T-cell (primary cell): ENCODE measurements around the gene MYRIP. TPM values are rescaled to one million over a fixed set of nuclear protein-coding genes. Genes with fewer than 3 reads are reported as not detected.

ENCODE experiments used
- ATAC-seq, 4 experiments: fragments of 200-7000 bp in 3 of 4; fragments of 150-1000 bp in 1 of 4; cut with Tn5 transposase; replicated peaks in 1 of 4; 1 replicate in 3 of 4; 2 replicates in 1 of 4; pipeline ENCODE4 v1.10.0; 2021; ENCODE audit warnings: moderate library complexity in 3 of 4, mild to moderate bottlenecking in 2 of 4, moderate number of reproducible peaks in 1 of 4
- CTCF ChIA-PET, 2 donors: fragments of 300-600 bp; sonication (Branson Sonifier 250); formaldehyde crosslinking; loops; one replicate each; lab custom pipeline; 2022; ENCODE audit warnings: antibody characterized with exemption in 2 of 2; lab: Charles Lee
- POLR2A ChIA-PET, 2 donors: fragments of 300-600 bp; sonication (Branson Sonifier 250); formaldehyde crosslinking; loops; one replicate each; lab custom pipeline; 2022; ENCODE audit warnings: antibody characterized with exemption in 2 of 2; lab: Charles Lee
- DNase-seq, 35 experiments: peaks; one replicate each; pipeline versions ENCODE4 v3.0.0 to v3.0.0-alpha.2; 2013 to 2023
- H3K27ac ChIP-seq: one replicate; pipeline ENCODE4 v1.5.1; 2013; ENCODE audit warnings: low read length
- H3K27me3 ChIP-seq, 2 experiments: replicated peaks in 1 of 2; 1 replicate in 1 of 2; 2 replicates in 1 of 2; pipeline versions ENCODE4 v1.6.1 to v1.7.0; 2013; ENCODE audit warnings: low read length in 1 of 2, mixed read lengths in 1 of 2; ENCODE audit not compliant: control insufficient read depth in 2 of 2, insufficient read depth in 2 of 2; ENCODE audit errors: extremely low read depth in 1 of 2
- H3K36me3 ChIP-seq, 2 donors: 1 replicate in 1 of 2; 2 replicates in 1 of 2; pipeline versions ENCODE4 v1.6.1 to v1.7.0; 2013; ENCODE audit warnings: low read length in 1 of 2; ENCODE audit not compliant: control insufficient read depth in 2 of 2, insufficient read depth in 1 of 2; ENCODE audit errors: extremely low read depth in 1 of 2
- H3K4me1 ChIP-seq, 2 experiments: 1 replicate in 1 of 2; 2 replicates in 1 of 2; pipeline versions ENCODE4 v1.6.1 to v1.7.0; 2013; ENCODE audit warnings: low read length in 2 of 2, mixed read lengths in 1 of 2; ENCODE audit not compliant: insufficient read depth in 2 of 2, control insufficient read depth in 1 of 2; ENCODE audit errors: extremely low read depth in 1 of 2
- H3K4me3 ChIP-seq, 2 donors: 1 replicate in 1 of 2; 2 replicates in 1 of 2; pipeline versions ENCODE4 v1.5.1 to v1.7.0; 2013; ENCODE audit warnings: mild to moderate bottlenecking in 2 of 2, low read length in 1 of 2, moderate library complexity in 1 of 2; ENCODE audit not compliant: control insufficient read depth in 1 of 2; ENCODE audit errors: extremely low read depth in 1 of 2
- H3K9me3 ChIP-seq: 2 replicates; pipeline ENCODE4 v1.7.0; 2013
- H3K27ac Mint-ChIP-seq, 2 donors: one replicate each; pipeline ENCODE4 v1.8.0; 2020 to 2021; ENCODE audit warnings: mild to moderate bottlenecking in 2 of 2, mixed read lengths in 2 of 2
- H3K27me3 Mint-ChIP-seq, 2 donors: one replicate each; pipeline ENCODE4 v1.8.0; 2021 to 2022; ENCODE audit warnings: mixed read lengths in 2 of 2
- H3K36me3 Mint-ChIP-seq: one replicate; pipeline ENCODE4 v1.8.0; 2021; ENCODE audit warnings: mixed read lengths
- H3K4me1 Mint-ChIP-seq, 3 donors: one replicate each; pipeline ENCODE4 v1.8.0; 2020 to 2022; ENCODE audit warnings: mixed read lengths in 3 of 3, mild to moderate bottlenecking in 1 of 3
- H3K4me3 Mint-ChIP-seq, 3 donors: one replicate each; pipeline ENCODE4 v1.8.0; 2020 to 2022; ENCODE audit warnings: mild to moderate bottlenecking in 3 of 3, mixed read lengths in 3 of 3, moderate library complexity in 3 of 3
- H3K9me3 Mint-ChIP-seq, 3 donors: one replicate each; pipeline ENCODE4 v1.8.0; 2020 to 2022; ENCODE audit warnings: mixed read lengths in 3 of 3
- WGBS: methylation state at CpG from one replicate; pipeline ENCODE4 v1.1.5; 2013; ENCODE audit warnings: missing lambda C conversion rate; ENCODE audit not compliant: insufficient coverage; 5-methylcytosine and 5-hydroxymethylcytosine counted together
- total RNA-seq, 35 experiments: library from RNA in 6 of 35; stranded (reverse) in 6 of 35; fragments of 120-200 nt in 1 of 35; gene quantifications; one replicate each; pipeline versions ENCODE4 v1.2.1 to v1.2.4 and lab custom pipeline; 2013 to 2026

MYRIP gene
- total RNA-seq, 5 donors from 2014 or later (not counting 1 experiment from before 2014, with no cell fraction given) = not detected

DNA sequence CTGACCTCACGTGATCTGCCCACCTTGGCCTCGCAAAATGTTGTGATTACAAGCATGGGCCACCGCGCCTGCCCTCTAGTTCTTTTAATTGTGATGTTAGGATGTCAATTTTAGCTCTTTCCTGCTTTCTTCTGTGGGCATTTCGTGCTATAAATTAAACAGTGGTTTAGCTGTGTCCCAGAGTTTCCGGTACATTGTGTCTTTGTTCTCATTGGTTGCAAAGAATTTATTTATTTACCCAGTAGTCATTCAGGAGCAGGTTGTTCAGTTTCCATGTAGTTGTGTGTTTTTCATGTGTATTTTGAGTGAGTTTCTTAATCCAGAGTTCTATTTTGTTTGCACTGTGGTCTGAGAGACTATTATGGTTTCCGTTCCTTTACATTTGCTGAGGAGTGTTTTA lies 30.1 kb downstream of the MYRIP start:
- H3K36me3 ChIP-seq = no peaks in the 10 kb centered on the region
- ATAC-seq (no peak), DNase-seq (no peak)
- ChIA-PET CTCF (no interaction called here), POLR2A (no interaction called here)
- H3K4me1 Mint-ChIP-seq = no peaks in the 10 kb centered on the region
- no peak overlapping the region for H3K4me3 ChIP-seq
- H3K27me3 Mint-ChIP-seq = peaks cover 2 to 6% of the 10 kb centered on the region in 2 donors
- H3K36me3 Mint-ChIP-seq = no peaks in the 10 kb centered on the region
- peaks cover 0 to 12% (median 6%) of the 10 kb centered on the region in 3 donors for H3K9me3 Mint-ChIP-seq
- H3K27me3 ChIP-seq = peaks cover 0 to 7% of the 10 kb centered on the region in 2 experiments
- no peak overlapping the region for H3K27ac Mint-ChIP-seq
- 60% methylated on average over 2 of the region's 7 CpGs for WGBS
- no peak overlapping the region for H3K4me3 Mint-ChIP-seq
- no peaks in the 10 kb centered on the region for H3K9me3 ChIP-seq
- H3K27ac ChIP-seq = no peak overlapping the region
- no peaks in the 10 kb centered on the region for H3K4me1 ChIP-seq

GRCh38 chr3:39843440-39843839 lies 34.0 kb downstream of the MYRIP start:
- ChIA-PET POLR2A (no interaction called here), CTCF (interaction anchor here in 1 of 2 donors (0.6 kb wide), 1 partner anchor 54 kb away, joined by 4 read pairs; no protein-coding TSS in a partner anchor)
- H3K36me3 ChIP-seq = no peaks in the 10 kb centered on the region
- H3K27me3 ChIP-seq = peaks cover 0 to 7% of the 10 kb centered on the region in 2 experiments
- Mint-ChIP-seq H3K4me3 (no peak overlapping the region), H3K9me3 (no peaks in the 10 kb centered on the region), H3K36me3 (no peaks in the 10 kb centered on the region), H3K27me3 (peaks cover 2 to 10% of the 10 kb centered on the region in 2 donors), H3K4me1 (no peaks in the 10 kb centered on the region), H3K27ac (no peak overlapping the region)
- H3K4me3 ChIP-seq = no peak overlapping the region
- DNase-seq (no peak), ATAC-seq (no peak)
- no peaks in the 10 kb centered on the region for H3K4me1 ChIP-seq
- no peaks in the 10 kb centered on the region for H3K9me3 ChIP-seq
- no peak overlapping the region for H3K27ac ChIP-seq
- WGBS = no CpG with 5 or more reads among the region's 1 CpG

- no peaks in the 10 kb centered on the region for H3K4me1 Mint-ChIP-seq
- peaks cover 0 to 17% of the 10 kb centered on the region in 2 donors for H3K27me3 Mint-ChIP-seq
- POLR2A ChIA-PET = no interaction called here
These were observed 39.0 kb downstream of the MYRIP start for GRCh38 chr3:39848365-39848764.

GRCh38 chr3:39849992-39850715 lies 40.7 kb downstream of the MYRIP start:
- no peaks in the 10 kb centered on the region for H3K4me1 Mint-ChIP-seq
- POLR2A ChIA-PET = no interaction called here
- H3K4me3 ChIP-seq = no peak overlapping the region
- CTCF ChIA-PET = no interaction called here
- H3K27me3 ChIP-seq = no peaks in the 10 kb centered on the region
- no peak for DNase-seq
- no peaks in the 10 kb centered on the region for H3K9me3 ChIP-seq
- H3K4me3 Mint-ChIP-seq = no peak overlapping the region
- no peak overlapping the region for H3K27ac Mint-ChIP-seq
- no peak overlapping the region for H3K27ac ChIP-seq
- H3K27me3 Mint-ChIP-seq = peaks cover 0 to 18% of the 10 kb centered on the region in 2 donors
- ATAC-seq = no peak
- WGBS = 14% methylated on average over 2 of the region's 3 CpGs
- H3K4me1 ChIP-seq = no peaks in the 10 kb centered on the region
- no peaks in the 10 kb centered on the region for H3K9me3 Mint-ChIP-seq
- H3K36me3 ChIP-seq = no peaks in the 10 kb centered on the region
- no peaks in the 10 kb centered on the region for H3K36me3 Mint-ChIP-seq

More at GRCh38 chr3:39848365-39848764, 39.0 kb downstream of the MYRIP start:
- no peaks in the 10 kb centered on the region for H3K4me1 ChIP-seq
- H3K36me3 ChIP-seq = no peaks in the 10 kb centered on the region
- no peak for DNase-seq
- no peak overlapping the region for H3K4me3 ChIP-seq
- ATAC-seq = no peak
- CTCF ChIA-PET = no interaction called here
- Mint-ChIP-seq H3K9me3 (no peaks in the 10 kb centered on the region), H3K36me3 (no peaks in the 10 kb centered on the region), H3K4me3 (no peak overlapping the region), H3K27ac (no peak overlapping the region)
- H3K9me3 ChIP-seq = no peaks in the 10 kb centered on the region
- H3K27me3 ChIP-seq = no peaks in the 10 kb centered on the region
- H3K27ac ChIP-seq = no peak overlapping the region

DNA sequence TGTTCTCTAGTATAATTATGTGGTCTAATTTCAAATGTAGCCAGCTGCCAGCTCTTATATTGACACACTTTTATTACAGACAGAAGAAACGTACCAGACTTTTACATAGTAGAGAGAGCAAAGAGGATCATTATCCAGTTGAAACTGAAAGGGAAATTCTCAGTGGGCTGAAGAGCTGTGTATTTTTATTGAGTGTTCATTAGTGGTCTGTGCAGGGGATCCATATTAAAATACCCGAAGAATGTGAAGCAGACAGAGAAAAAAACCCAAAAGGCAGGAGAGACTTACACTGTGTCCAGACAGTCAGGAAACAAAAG lies 41.3 kb downstream of the MYRIP start:
- H3K27ac Mint-ChIP-seq = no peak overlapping the region

DNA sequence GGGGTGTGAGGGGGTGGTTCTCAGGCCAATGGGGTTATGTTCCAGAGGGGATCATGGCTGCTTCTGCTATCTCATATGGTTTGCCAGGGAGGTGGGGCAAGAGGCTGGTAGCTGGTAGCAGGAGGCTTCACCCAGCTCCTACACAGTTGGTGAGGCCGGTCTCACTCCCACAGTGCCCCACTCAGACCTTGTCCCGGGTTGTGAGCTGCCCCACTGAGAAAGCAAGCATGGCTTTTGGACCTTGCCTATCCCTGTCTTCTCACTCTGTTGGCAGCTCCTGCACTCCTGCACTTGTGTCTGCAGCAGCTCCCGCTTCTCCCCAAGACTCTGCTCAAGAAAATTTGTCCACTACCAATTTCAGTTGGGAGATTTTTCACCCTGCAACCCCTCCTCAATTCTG lies 46.1 kb downstream of the MYRIP start:
- H3K9me3 Mint-ChIP-seq = peaks cover 0 to 28% (median 14%) of the 10 kb centered on the region in 3 donors
- 100% methylated on average over 1 of the region's 3 CpGs for WGBS

More for the DNA sequence above, 41.3 kb downstream of the MYRIP start:
- H3K4me1 Mint-ChIP-seq = no peaks in the 10 kb centered on the region
- H3K4me3 Mint-ChIP-seq = no peak overlapping the region
- Histone ChIP-seq H3K4me3 (no peak overlapping the region), H3K36me3 (no peaks in the 10 kb centered on the region), H3K27ac (no peak overlapping the region), H3K9me3 (no peaks in the 10 kb centered on the region), H3K27me3 (peaks cover 0 to 3% of the 10 kb centered on the region in 2 experiments), H3K4me1 (no peaks in the 10 kb centered on the region)
- no CpG with 5 or more reads among the region's 2 CpGs for WGBS
- CTCF ChIA-PET = no interaction called here
- H3K36me3 Mint-ChIP-seq = no peaks in the 10 kb centered on the region
- POLR2A ChIA-PET = no interaction called here
- H3K9me3 Mint-ChIP-seq = no peaks in the 10 kb centered on the region
- H3K27me3 Mint-ChIP-seq = peaks cover 0 to 19% of the 10 kb centered on the region in 2 donors
- DNase-seq (no peak), ATAC-seq (no peak)

More for the DNA sequence above, 46.1 kb downstream of the MYRIP start:
- H3K4me3 ChIP-seq = no peak overlapping the region
- CTCF ChIA-PET = no interaction called here
- H3K27me3 ChIP-seq = peaks cover 0 to 12% of the 10 kb centered on the region in 2 experiments
- Mint-ChIP-seq H3K36me3 (no peaks in the 10 kb centered on the region), H3K4me1 (no peaks in the 10 kb centered on the region), H3K27me3 (peaks cover 4 to 8% of the 10 kb centered on the region in 2 donors), H3K4me3 (no peak overlapping the region), H3K27ac (no peak overlapping the region)
- no peaks in the 10 kb centered on the region for H3K9me3 ChIP-seq
- H3K4me1 ChIP-seq = no peaks in the 10 kb centered on the region
- H3K36me3 ChIP-seq = no peaks in the 10 kb centered on the region
- ATAC-seq = no peak
- no peak for DNase-seq
- POLR2A ChIA-PET = no interaction called here
- H3K27ac ChIP-seq = no peak overlapping the region
